GM18526 (cell line): Measurements from ENCODE around the gene REEP1.

Experiments
- POLR2A ChIP-seq: IDR thresholded peaks from 3 replicates; pipeline ENCODE4 v1.6.1; 2011; ENCODE audit not compliant: insufficient read length; ENCODE audit errors: extremely low read depth

Gene REEP1

GRCh38 chr2:86232373-86232784, 105.0 kb downstream of the REEP1 start:
- TF ChIP-seq POLR2A = no peak

- no peak for TF ChIP-seq POLR2A
Measured at GRCh38 chr2:86231680-86232372, 105.6 kb downstream of the REEP1 start.

- no peak for TF ChIP-seq POLR2A
Measured at GRCh38 chr2:86230961-86231360, 106.5 kb downstream of the REEP1 start.

- TF ChIP-seq POLR2A = no peak
Measured at GRCh38 chr2:86229221-86229620, 108.2 kb downstream of the REEP1 start.

- TF ChIP-seq POLR2A = no peak
Measured at GRCh38 chr2:86227685-86228084, 109.7 kb downstream of the REEP1 start.

GRCh38 chr2:86226636-86227520, 110.5 kb downstream of the REEP1 start:
- no peak for TF ChIP-seq POLR2A

- TF ChIP-seq POLR2A = no peak
Measured at GRCh38 chr2:86226070-86226469, 111.4 kb downstream of the REEP1 start.

GRCh38 chr2:86225581-86225980, 111.8 kb downstream of the REEP1 start:
- TF ChIP-seq POLR2A = peak; percentile 33

- TF ChIP-seq POLR2A = no peak
Measured at GRCh38 chr2:86224645-86225355, 112.6 kb downstream of the REEP1 start.

- no peak for TF ChIP-seq POLR2A
Measured at GRCh38 chr2:86223927-86224560, 113.4 kb downstream of the REEP1 start.

GRCh38 chr2:86223140-86223926, 114.1 kb downstream of the REEP1 start:
- TF ChIP-seq POLR2A = no peak

- TF ChIP-seq POLR2A = no peak
Measured at GRCh38 chr2:86221066-86221684, 116.3 kb downstream of the REEP1 start.

- TF ChIP-seq POLR2A = no peak
Measured at GRCh38 chr2:86219896-86220295, 117.5 kb downstream of the REEP1 start.

- TF ChIP-seq POLR2A = no peak
Measured at GRCh38 chr2:86218124-86218523, 119.3 kb downstream of the REEP1 start.
